G401 (cell line): ENCODE results near the gene GPX2. TPM values are rescaled to one million over a fixed set of nuclear protein-coding genes. Genes with fewer than 3 reads are reported as not detected.

Experiments used
- DNase-seq: peaks from one replicate; pipeline ENCODE4 v3.0.0-alpha.2; 2015; ENCODE audit warnings: low spot score
- in situ Hi-C: cut with HindIII; loops from 2 replicates; pipeline ENCODE4 v1.10.0; 2016; ENCODE audit warnings: low sequenced_read_pairs, mixed read lengths
- total RNA-seq: library from RNA; depleted of rRNA; stranded (reverse); fragments of >200 nt; shearing (Covaris generic); gene quantifications from 2 replicates; pipeline ENCODE4 v1.2.3, GENCODE V29; 2014

Gene GPX2
- total RNA-seq, 1 experiment from 2014 or later: not detected

DNA sequence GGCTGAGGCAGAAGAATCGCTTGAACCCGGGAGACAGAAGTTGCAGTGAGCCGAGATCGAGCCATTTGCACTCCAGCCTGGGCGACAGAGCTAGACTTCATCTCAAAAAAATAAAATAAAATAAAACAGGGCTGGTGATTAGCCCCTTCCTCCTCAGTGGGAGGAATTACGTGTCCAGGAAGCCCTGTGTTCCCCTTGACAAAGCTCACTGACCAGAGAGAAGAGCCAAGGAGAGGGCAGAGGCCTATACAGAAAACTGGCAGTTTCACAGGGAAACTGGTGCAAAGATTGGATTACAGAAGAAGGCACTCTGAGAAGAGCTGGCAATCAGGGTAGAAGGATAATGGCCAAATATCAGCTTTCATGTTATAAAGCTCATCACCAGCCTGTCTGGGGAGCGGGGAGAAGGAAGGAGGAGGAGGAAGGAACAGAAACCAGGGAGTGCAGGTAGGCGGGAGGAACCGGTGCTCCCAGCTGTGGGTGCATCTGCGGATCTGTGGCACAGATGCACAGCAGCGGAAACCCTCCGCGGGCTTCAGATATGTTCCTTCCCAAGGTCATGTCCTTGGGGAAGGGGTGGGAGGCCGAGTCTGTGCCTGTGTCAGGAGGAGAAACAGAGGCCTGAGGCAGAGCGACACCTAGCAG, 22.9 kb upstream of the GPX2 start:
- no peak for DNase-seq
- in situ Hi-C loops: no loop called here

GRCh38 chr14:64963611-64964010, 21.1 kb upstream of the GPX2 start:
- DNase-seq: no peak
- in situ Hi-C loops: no loop called here

GRCh38 chr14:64960762-64961276, 18.3 kb upstream of the GPX2 start:
- in situ Hi-C loops: no loop called here
- DNase-seq: peak; percentile 98

DNA sequence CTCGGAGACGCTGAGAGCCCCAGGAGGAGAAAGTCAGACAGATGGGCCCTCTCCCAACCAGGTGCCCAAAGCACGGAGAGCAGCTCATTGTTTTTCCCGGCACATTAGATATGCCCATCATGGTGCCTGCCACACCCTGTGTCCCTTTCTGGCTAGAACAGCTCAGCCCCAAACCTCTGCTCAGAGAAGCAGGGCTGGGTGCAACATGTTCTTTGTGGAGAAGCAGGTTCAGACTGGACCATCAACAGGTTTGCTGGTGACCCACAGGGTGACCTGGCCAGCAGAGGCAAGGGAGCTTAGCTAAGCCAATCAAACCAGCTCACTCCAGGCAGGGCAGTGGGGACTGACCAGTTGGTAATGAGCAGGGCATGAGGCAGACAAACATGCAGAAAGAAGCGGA, 16.2 kb upstream of the GPX2 start:
- in situ Hi-C loops: no loop called here
- no peak for DNase-seq

GRCh38 chr14:64958201-64958600, 15.7 kb upstream of the GPX2 start:
- DNase-seq: no peak
- in situ Hi-C loops: no loop called here

- in situ Hi-C loops: no loop called here
- no peak for DNase-seq
Measured at GRCh38 chr14:64956697-64957406, 14.3 kb upstream of the GPX2 start.

DNA sequence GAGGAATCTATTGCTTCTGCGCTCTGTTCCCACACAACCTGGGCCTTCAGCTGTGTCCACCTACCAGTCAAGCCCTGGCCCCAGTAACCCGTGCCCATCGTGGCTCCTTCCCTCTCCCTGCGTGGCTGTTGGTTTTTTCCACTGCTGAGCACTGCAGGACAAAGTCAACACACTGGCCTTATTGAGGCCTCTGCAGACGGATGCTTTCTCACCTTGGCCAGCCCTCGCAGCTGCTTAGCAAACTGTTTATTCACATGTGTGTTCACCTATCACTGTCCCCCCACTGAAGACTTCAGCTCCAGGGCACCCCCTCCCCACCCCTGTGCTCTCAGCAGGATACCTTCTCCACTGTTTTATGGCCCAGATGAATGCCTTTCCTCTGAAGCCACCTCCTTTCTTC, 12.8 kb upstream of the GPX2 start:
- in situ Hi-C loops: no loop called here

DNA sequence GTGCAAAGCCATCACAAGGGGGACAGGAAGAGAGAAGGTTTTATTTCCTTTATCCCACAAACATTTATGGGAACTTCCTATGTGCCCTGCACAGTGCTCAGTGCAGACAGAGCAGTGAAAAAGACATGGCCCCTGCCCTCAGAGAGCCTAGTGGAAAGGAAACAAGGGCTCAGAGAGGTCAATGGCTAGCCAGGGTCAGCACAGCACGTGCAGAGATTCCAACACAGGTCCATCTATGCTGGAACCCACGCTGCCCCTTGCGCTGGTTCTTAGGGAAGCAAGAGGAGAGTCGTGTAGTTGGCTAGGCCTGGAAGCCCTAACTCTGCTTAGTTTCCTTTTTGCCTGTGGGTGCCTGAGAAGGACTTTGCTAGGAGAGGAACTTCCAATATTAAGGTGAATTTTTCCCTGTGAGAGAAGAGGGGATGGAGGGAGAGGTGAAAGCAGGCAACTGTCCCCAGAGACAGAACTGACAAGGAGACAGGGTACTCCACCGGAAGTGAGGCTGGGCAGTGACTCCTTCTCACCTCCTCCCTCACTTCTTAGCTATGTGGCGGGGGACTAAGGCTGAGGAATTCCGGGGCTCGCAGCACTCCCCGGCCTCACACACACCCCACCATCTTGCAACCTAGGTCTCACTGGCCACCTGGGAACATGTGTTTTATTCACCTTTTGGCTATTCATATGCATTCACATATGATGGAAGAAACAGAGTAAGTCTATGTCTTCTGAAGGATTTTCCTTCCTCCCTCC, 12.1 kb upstream of the GPX2 start:
- DNase-seq: no peak

More for the DNA sequence above, 12.8 kb upstream of the GPX2 start:
- peak; percentile 69 for DNase-seq

DNA sequence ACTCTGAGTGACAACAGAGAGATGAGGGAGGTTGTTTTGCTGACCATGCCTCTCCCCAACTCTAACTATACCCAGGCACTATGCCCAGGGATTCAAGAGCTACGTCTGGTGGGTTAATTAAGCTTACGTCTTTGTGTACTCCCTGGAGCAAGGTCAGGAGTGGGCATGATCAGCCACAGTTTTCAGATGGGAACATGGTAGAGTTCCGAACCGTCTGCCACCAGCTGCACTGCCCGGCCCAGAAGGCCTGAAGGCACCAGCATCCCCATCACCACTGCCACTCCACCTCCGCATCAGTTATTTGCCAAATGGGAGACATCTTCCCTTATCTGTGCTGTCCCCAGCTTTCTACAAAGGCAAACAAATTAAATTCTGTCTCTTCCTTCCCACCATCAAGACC, 11.1 kb upstream of the GPX2 start:
- in situ Hi-C loops: no loop called here
- no peak for DNase-seq

More for the DNA sequence above, 12.1 kb upstream of the GPX2 start:
- in situ Hi-C loops: no loop called here

GRCh38 chr14:64953310-64953654, 10.7 kb upstream of the GPX2 start:
- in situ Hi-C loops: no loop called here
- peak; percentile 66 for DNase-seq

GRCh38 chr14:64952598-64953309, 10.2 kb upstream of the GPX2 start:
- no peak for DNase-seq
- in situ Hi-C loops: no loop called here

DNA sequence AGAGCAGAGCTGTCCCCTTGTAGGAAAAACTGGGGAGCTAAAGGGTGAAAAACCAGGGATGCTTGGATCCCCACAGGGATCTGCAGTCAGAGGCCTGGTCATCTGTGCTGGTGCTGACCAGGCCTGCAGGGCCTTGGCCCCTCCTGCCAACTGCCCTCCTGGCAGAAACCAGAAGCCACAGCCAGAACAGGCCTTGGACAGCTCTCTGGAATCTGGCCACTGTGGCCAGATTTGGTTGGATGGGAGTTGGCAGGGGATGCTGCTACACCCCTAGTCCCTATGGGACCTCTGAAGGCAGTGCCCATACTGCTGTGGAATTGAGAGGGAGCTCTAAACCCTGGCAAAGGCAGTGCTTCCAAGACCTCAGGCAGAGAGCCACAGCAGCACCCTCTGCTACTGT, 9.2 kb upstream of the GPX2 start:
- in situ Hi-C loops: no loop called here
- DNase-seq: peak; percentile 81

GRCh38 chr14:64951291-64951690, 8.7 kb upstream of the GPX2 start:
- DNase-seq: no peak
- in situ Hi-C loops: no loop called here

DNA sequence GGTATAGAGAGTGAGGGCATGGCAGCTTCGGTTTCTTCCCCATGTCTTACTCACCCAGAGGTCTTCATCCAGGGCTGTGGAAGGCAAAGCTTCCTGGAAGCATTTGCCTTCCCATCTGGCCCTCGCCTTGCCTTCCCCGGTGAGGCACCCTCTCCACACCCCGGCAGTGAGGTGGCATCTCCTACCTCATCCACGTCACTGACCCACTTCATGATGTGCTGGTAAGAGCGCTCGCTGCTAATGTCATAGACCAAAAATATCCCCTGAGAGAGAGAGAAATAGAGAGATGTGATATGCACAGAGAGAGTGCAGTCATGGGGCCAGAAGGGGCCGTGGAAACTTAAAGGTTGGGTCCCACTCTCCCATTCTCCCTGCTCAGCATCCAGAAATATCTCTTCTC, 8.3 kb upstream of the GPX2 start:
- in situ Hi-C loops: no loop called here
- DNase-seq: no peak

- in situ Hi-C loops: no loop called here
- DNase-seq: no peak
Measured at GRCh38 chr14:64948612-64949210, 6.2 kb upstream of the GPX2 start.

DNA sequence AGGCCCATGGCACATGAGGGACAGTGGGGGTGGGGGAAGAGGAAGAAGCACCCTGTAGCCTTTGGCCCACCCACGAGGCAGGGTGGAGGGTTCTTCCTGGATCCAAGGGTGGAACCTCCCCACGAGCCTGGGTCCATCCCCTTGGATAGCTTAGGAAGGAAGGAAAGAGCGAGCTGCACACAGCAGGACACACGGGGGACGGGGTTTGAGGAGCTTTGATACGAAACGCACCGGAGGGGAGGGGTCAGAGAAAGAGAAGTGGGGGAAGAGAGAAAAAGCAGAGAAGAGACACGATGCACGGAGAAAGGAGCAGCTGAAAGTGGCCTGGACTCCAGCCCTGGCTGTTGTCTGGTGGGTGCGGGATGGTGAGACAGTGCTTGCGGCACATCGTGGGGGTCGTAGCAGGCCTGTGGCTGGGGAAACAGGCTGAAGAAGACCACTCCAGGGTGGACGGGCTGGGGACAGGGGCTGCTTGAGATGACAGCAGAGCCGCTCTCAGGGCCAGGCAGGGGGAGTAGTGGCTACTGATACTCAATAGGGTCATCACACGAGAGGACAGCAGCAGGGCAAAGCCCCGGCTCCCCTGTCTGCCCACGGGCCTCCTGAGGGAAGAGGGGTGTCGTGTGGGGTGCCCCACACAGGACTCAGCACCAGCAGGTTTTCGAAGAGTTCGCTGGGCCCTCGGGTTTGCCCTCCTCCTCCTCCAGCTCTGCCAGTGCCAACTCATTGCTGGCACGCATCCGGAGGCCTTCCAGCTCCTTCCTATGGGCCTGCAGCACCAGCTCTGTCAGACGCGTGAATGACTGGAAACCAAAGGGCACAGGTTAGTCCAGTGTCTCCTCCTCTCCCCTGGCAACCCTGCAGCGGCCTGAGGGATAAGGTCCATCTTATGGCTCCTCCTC, 5.4 kb upstream of the GPX2 start:
- in situ Hi-C loops: no loop called here
- peak; percentile 67 for DNase-seq

GRCh38 chr14:64946310-64947045, 3.9 kb upstream of the GPX2 start:
- DNase-seq: no peak
- in situ Hi-C loops: no loop called here
